ENCODE data around the gene NLGN2.

NLGN2 gene

GRCh38 chr17:7415784-7416183, 8.1 kb downstream of the NLGN2 start:
- Histone ChIP-seq H3K9ac (ENCODE audit: low read depth, low read length) (no peak overlapping the region), H3K4me3 (ENCODE audit: low read length) (no peak overlapping the region), H3K4me1 (ENCODE audit: insufficient read depth, low read length) (peaks cover 6% of the 10 kb centered on the region; the same call in 1 of the 2 replicates), H3K27ac (ENCODE audit: low read depth, low read length) (no peak overlapping the region), H3K9me3 (ENCODE audit: insufficient read depth, low read depth, low read length) (no peaks in the 10 kb centered on the region), H3K36me3 (ENCODE audit: insufficient read depth, low read length) (peaks cover 23% of the 10 kb centered on the region), H3K27me3 (ENCODE audit: insufficient read depth, low read length) (no peaks in the 10 kb centered on the region)
- WGBS: 94% methylated on average over 23 of the region's 23 CpGs

GRCh38 chr17:7416323-7416722, 8.7 kb downstream of the NLGN2 start:
- no peak overlapping the region for H3K9ac ChIP-seq (ENCODE audit: low read depth, low read length)
- H3K9me3 ChIP-seq (ENCODE audit: insufficient read depth, low read depth, low read length): no peaks in the 10 kb centered on the region
- no peak overlapping the region for H3K27ac ChIP-seq (ENCODE audit: low read depth, low read length)
- peaks cover 22% of the 10 kb centered on the region for H3K36me3 ChIP-seq (ENCODE audit: insufficient read depth, low read length)
- no peaks in the 10 kb centered on the region for H3K27me3 ChIP-seq (ENCODE audit: insufficient read depth, low read length)
- no peak overlapping the region for H3K4me3 ChIP-seq (ENCODE audit: low read length)
- 89% methylated on average over 5 of the region's 6 CpGs for WGBS
- peaks cover 6% of the 10 kb centered on the region; the same call in 1 of the 2 replicates for H3K4me1 ChIP-seq (ENCODE audit: insufficient read depth, low read length)

- Histone ChIP-seq H3K27me3 (ENCODE audit: insufficient read depth, low read length) (no peaks in the 10 kb centered on the region), H3K4me1 (ENCODE audit: insufficient read depth, low read length) (peaks cover 5% of the 10 kb centered on the region; the same call in 1 of the 2 replicates), H3K4me3 (ENCODE audit: low read length) (no peak overlapping the region), H3K27ac (ENCODE audit: low read depth, low read length) (no peak overlapping the region), H3K36me3 (ENCODE audit: insufficient read depth, low read length) (peaks cover 22% of the 10 kb centered on the region), H3K9me3 (ENCODE audit: insufficient read depth, low read depth, low read length) (no peaks in the 10 kb centered on the region), H3K9ac (ENCODE audit: low read depth, low read length) (no peak overlapping the region)
- WGBS: 93% methylated on average over 54 of the region's 54 CpGs
These were observed 9.5 kb downstream of the NLGN2 start for GRCh38 chr17:7417056-7417655.

- H3K27ac ChIP-seq (ENCODE audit: low read depth, low read length): no peak overlapping the region; the same call in 1 of the 2 replicates
- no peaks in the 10 kb centered on the region for H3K9me3 ChIP-seq (ENCODE audit: insufficient read depth, low read depth, low read length)
- H3K4me1 ChIP-seq (ENCODE audit: insufficient read depth, low read length): no peaks in the 10 kb centered on the region; the same call in 1 of the 2 replicates
- no peak overlapping the region for H3K4me3 ChIP-seq (ENCODE audit: low read length)
- 72% methylated on average over 18 of the region's 18 CpGs for WGBS
- H3K27me3 ChIP-seq (ENCODE audit: insufficient read depth, low read length): no peaks in the 10 kb centered on the region
- peaks cover 22% of the 10 kb centered on the region for H3K36me3 ChIP-seq (ENCODE audit: insufficient read depth, low read length)
- H3K9ac ChIP-seq (ENCODE audit: low read depth, low read length): no peak overlapping the region
These were observed 11.0 kb downstream of the NLGN2 start for GRCh38 chr17:7418472-7419152.

GRCh38 chr17:7419819-7420610, 12.4 kb downstream of the NLGN2 start, which contains the start of gene SPEM1:
SPEM1 (plus strand) TSS chr17:7420324; CDS start chr17:7420385, 61 bp downstream.
- no peak within 1 kb of the TSS for H3K4me3 ChIP-seq (ENCODE audit: low read length)
- H3K27me3 ChIP-seq (ENCODE audit: insufficient read depth, low read length): no peaks in the 10 kb centered on the region
- 85% methylated on average over 17 of the region's 17 CpGs for WGBS
- no peak within 1 kb of the TSS for H3K9ac ChIP-seq (ENCODE audit: low read depth, low read length)
- H3K9me3 ChIP-seq (ENCODE audit: insufficient read depth, low read depth, low read length): no peaks in the 10 kb centered on the region
- no peaks in the 10 kb centered on the region; the same call in 1 of the 2 replicates for H3K4me1 ChIP-seq (ENCODE audit: insufficient read depth, low read length)
- H3K36me3 ChIP-seq (ENCODE audit: insufficient read depth, low read length): peaks cover 17% of the 10 kb centered on the region
- H3K27ac ChIP-seq (ENCODE audit: low read depth, low read length): no peak within 1 kb of the TSS

DNA sequence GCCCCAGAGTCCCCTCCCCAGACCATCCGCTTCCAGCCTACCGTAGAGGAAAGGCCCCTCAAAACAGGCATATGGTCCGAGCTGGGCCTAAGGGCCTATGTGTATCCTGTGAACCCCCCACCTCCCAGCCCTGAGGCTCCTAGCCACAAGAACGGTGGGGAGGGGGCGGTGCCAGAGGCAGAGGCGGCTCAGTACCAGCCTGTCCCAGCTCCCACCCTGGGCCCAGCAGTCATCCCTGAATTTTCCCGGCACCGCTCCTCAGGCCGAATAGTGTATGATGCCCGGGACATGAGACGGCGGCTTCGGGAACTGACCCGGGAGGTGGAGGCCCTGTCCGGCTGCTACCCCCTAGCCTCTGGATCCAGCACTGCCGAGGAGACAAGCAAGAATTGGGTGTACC, 13.5 kb downstream of the NLGN2 start:
- WGBS: 93% methylated on average over 16 of the region's 16 CpGs
- H3K9ac ChIP-seq (ENCODE audit: low read depth, low read length): no peak overlapping the region
- H3K27ac ChIP-seq (ENCODE audit: low read depth, low read length): no peak overlapping the region

GRCh38 chr17:7423679-7424078, 16.0 kb downstream of the NLGN2 start:
- no peaks in the 10 kb centered on the region for H3K9me3 ChIP-seq (ENCODE audit: insufficient read depth, low read depth, low read length)
- no peak overlapping the region for H3K9ac ChIP-seq (ENCODE audit: low read depth, low read length)
- no peaks in the 10 kb centered on the region; the same call in 1 of the 2 replicates for H3K4me1 ChIP-seq (ENCODE audit: insufficient read depth, low read length)
- H3K27ac ChIP-seq (ENCODE audit: low read depth, low read length): no peak overlapping the region
- 95% methylated on average over 4 of the region's 4 CpGs for WGBS
- H3K36me3 ChIP-seq (ENCODE audit: insufficient read depth, low read length): no peaks in the 10 kb centered on the region
- no peak overlapping the region for H3K4me3 ChIP-seq (ENCODE audit: low read length)
- no peaks in the 10 kb centered on the region for H3K27me3 ChIP-seq (ENCODE audit: insufficient read depth, low read length)

More for the DNA sequence above, 13.5 kb downstream of the NLGN2 start:
- H3K9me3 ChIP-seq (ENCODE audit: insufficient read depth, low read depth, low read length): no peaks in the 10 kb centered on the region
- H3K4me1 ChIP-seq (ENCODE audit: insufficient read depth, low read length): no peaks in the 10 kb centered on the region; the same call in 1 of the 2 replicates
- H3K27me3 ChIP-seq (ENCODE audit: insufficient read depth, low read length): no peaks in the 10 kb centered on the region
- no peak overlapping the region for H3K4me3 ChIP-seq (ENCODE audit: low read length)
- H3K36me3 ChIP-seq (ENCODE audit: insufficient read depth, low read length): peaks cover 8% of the 10 kb centered on the region

DNA sequence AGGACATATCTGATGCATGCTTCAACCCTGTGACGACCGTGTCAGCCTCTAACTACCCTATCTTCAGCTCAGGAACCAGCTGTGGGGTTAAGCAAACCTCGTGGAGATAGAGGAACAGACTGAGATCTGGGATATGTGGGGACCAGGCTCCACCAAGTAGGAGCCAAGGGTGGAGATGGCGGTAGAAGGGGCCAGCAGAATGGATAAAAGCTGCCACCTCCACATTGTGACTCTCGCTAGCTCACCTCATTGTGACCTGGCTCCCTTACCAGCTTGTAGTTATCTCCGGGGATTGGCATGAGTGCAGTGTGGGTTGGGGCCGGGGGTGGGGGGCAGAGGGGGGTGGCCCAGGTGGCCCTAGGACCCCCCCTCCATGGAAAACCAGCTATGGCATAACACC, 17.7 kb downstream of the NLGN2 start, which contains the start of gene SPEM2:
SPEM2 (plus strand) TSS at position 301 of the 400 bp plus-strand sequence; CDS start at position 374, 73 bp downstream.
- Histone ChIP-seq H3K36me3 (ENCODE audit: insufficient read depth, low read length) (no peaks in the 10 kb centered on the region), H3K9me3 (ENCODE audit: insufficient read depth, low read depth, low read length) (no peaks in the 10 kb centered on the region), H3K27me3 (ENCODE audit: insufficient read depth, low read length) (no peaks in the 10 kb centered on the region), H3K27ac (ENCODE audit: low read depth, low read length) (no peak within 1 kb of the TSS), H3K4me3 (ENCODE audit: low read length) (no peak within 1 kb of the TSS), H3K4me1 (ENCODE audit: insufficient read depth, low read length) (no peaks in the 10 kb centered on the region), H3K9ac (ENCODE audit: low read depth, low read length) (no peak within 1 kb of the TSS)
- WGBS: 92% methylated on average over 7 of the region's 7 CpGs

GRCh38 chr17:7425756-7426155, 18.1 kb downstream of the NLGN2 start:
- Histone ChIP-seq H3K36me3 (ENCODE audit: insufficient read depth, low read length) (no peaks in the 10 kb centered on the region), H3K27ac (ENCODE audit: low read depth, low read length) (no peak overlapping the region), H3K4me1 (ENCODE audit: insufficient read depth, low read length) (no peaks in the 10 kb centered on the region), H3K27me3 (ENCODE audit: insufficient read depth, low read length) (no peaks in the 10 kb centered on the region), H3K9me3 (ENCODE audit: insufficient read depth, low read depth, low read length) (no peaks in the 10 kb centered on the region), H3K4me3 (ENCODE audit: low read length) (no peak overlapping the region), H3K9ac (ENCODE audit: low read depth, low read length) (no peak overlapping the region)
- 87% methylated on average over 8 of the region's 8 CpGs for WGBS

GRCh38 chr17:7426203-7426863, 18.7 kb downstream of the NLGN2 start:
- no peaks in the 10 kb centered on the region for H3K9me3 ChIP-seq (ENCODE audit: insufficient read depth, low read depth, low read length)
- no peak overlapping the region for H3K27ac ChIP-seq (ENCODE audit: low read depth, low read length)
- no peaks in the 10 kb centered on the region for H3K27me3 ChIP-seq (ENCODE audit: insufficient read depth, low read length)
- H3K36me3 ChIP-seq (ENCODE audit: insufficient read depth, low read length): no peaks in the 10 kb centered on the region
- no peak overlapping the region for H3K9ac ChIP-seq (ENCODE audit: low read depth, low read length)
- H3K4me3 ChIP-seq (ENCODE audit: low read length): no peak overlapping the region
- no peaks in the 10 kb centered on the region for H3K4me1 ChIP-seq (ENCODE audit: insufficient read depth, low read length)
- WGBS: 96% methylated on average over 33 of the region's 33 CpGs

Measured in HUES64 (cell line).